Progenitor cell of endocrine pancreas (in vitro differentiated cells): Measurements from ENCODE around the gene ATAD3A. TPM values are rescaled to one million over a fixed set of nuclear protein-coding genes. Genes with fewer than 3 reads are reported as not detected.

ENCODE experiments used
- DNase-seq: peaks from one replicate; pipeline ENCODE4 v3.0.0; 2021; ENCODE audit warnings: low spot score; ENCODE audit not compliant: unreplicated experiment
- H3K27ac Mint-ChIP-seq: 2 replicates; pipeline ENCODE4 v1.8.0; 2021; ENCODE audit warnings: mild to moderate bottlenecking, moderate library complexity, mixed read lengths
- H3K27me3 Mint-ChIP-seq: 2 replicates; pipeline ENCODE4 v1.8.0; 2021; ENCODE audit warnings: mixed read lengths
- H3K36me3 Mint-ChIP-seq: 2 replicates; pipeline ENCODE4 v1.8.0; 2022; ENCODE audit warnings: mixed read lengths; ENCODE audit not compliant: insufficient read depth
- H3K4me1 Mint-ChIP-seq: 2 replicates; pipeline ENCODE4 v1.8.0; 2021; ENCODE audit warnings: low read depth, mixed read lengths
- H3K4me3 Mint-ChIP-seq: 2 replicates; pipeline ENCODE4 v1.8.0; 2021; ENCODE audit warnings: low read depth, mild to moderate bottlenecking, moderate library complexity, mixed read lengths
- H3K9me3 Mint-ChIP-seq: 2 replicates; pipeline ENCODE4 v1.8.0; 2021; ENCODE audit warnings: low read depth, mixed read lengths
- total RNA-seq: library from RNA; stranded (reverse); gene quantifications from 2 replicates; pipeline ENCODE4 v1.2.1, GENCODE V29; 2021
- TF ChIP-seq, protein P1 (sequence below): fragments of 200-600 bp; sonication (generic); IDR thresholded peaks from one replicate; pipeline ENCODE4 v1.5.0; 2021; ENCODE audit warnings: antibody characterized with exemption, mild to moderate bottlenecking; ENCODE audit not compliant: unreplicated experiment

Gene ATAD3A
- total RNA-seq, 1 donor from 2014 or later, result 37.4 TPM

DNA sequence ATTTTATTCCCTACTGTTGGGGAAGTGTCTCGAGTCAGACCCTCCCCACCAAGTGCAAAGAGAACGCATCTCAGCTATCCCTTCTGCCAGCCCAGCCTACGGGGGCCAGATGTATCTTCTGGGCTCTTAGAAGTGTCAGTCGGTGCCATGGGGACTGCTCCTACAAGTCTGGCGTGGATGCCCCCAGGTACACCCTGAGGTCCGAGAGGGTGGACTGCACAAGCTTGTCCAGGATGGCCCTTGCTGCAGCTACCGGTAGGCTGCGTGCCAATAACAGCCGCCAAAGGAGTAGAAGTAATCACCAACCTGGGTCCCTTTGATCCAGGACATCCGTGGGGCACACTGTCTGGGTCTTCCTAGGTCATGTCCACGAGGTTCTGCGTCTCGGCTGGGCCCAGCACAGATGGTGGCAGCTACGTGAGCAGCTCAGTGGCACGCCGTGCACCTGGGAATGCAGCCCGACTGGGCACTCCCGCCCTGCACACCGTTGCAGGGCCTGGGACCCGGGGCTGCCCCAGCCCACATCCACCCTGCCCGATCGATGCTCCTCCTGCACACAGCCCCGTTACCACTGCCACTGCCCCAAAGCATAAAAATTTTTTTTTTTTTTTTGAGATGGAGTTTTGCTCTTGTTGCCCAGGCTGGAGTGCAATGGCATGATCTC is 71.5 kb downstream of the ATAD3A start:
- TF ChIP-seq, protein P1, sequence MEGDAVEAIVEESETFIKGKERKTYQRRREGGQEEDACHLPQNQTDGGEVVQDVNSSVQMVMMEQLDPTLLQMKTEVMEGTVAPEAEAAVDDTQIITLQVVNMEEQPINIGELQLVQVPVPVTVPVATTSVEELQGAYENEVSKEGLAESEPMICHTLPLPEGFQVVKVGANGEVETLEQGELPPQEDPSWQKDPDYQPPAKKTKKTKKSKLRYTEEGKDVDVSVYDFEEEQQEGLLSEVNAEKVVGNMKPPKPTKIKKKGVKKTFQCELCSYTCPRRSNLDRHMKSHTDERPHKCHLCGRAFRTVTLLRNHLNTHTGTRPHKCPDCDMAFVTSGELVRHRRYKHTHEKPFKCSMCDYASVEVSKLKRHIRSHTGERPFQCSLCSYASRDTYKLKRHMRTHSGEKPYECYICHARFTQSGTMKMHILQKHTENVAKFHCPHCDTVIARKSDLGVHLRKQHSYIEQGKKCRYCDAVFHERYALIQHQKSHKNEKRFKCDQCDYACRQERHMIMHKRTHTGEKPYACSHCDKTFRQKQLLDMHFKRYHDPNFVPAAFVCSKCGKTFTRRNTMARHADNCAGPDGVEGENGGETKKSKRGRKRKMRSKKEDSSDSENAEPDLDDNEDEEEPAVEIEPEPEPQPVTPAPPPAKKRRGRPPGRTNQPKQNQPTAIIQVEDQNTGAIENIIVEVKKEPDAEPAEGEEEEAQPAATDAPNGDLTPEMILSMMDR, result no peak
- no peak for DNase-seq
- Mint-ChIP-seq H3K27ac (no peak overlapping the region), H3K4me3 (no peak overlapping the region), H3K36me3 (no peaks in the 10 kb centered on the region), H3K4me1 (no peaks in the 10 kb centered on the region), H3K9me3 (no peaks in the 10 kb centered on the region), H3K27me3 (peaks cover 50% of the 10 kb centered on the region)

Other genes starting within 250 kb of the ATAD3A start
- 67.0 and 73.6 TPM in 2 replicates for gene UBE2J2, start 238.3 kb upstream of the ATAD3A start, total RNA-seq
- gene SCNN1D, start 231.7 kb upstream of the ATAD3A start, total RNA-seq, result 7.4 and 11.3 TPM in 2 replicates
- gene ACAP3, start 204.2 kb upstream of the ATAD3A start, total RNA-seq, result 111 and 124 TPM in 2 replicates
- 13.8 and 17.9 TPM in 2 replicates for gene PUSL1, start 203.6 kb upstream of the ATAD3A start, total RNA-seq
- 163 and 177 TPM in 2 replicates for gene INTS11, start 187.5 kb upstream of the ATAD3A start, total RNA-seq
- 16.8 and 17.5 TPM in 2 replicates for gene CPTP, start 187.4 kb upstream of the ATAD3A start, total RNA-seq
- gene TAS1R3, start 180.9 kb upstream of the ATAD3A start, total RNA-seq, result 1.1 and 1.2 TPM in 2 replicates
- 60.1 and 63.1 TPM in 2 replicates for gene DVL1, start 162.7 kb upstream of the ATAD3A start, total RNA-seq
- 24.3 and 25.0 TPM in 2 replicates for gene MXRA8, start 153.6 kb upstream of the ATAD3A start, total RNA-seq
- 107 TPM in 2 replicates for gene AURKAIP1, start 137.0 kb upstream of the ATAD3A start, total RNA-seq
- 381 and 386 TPM in 2 replicates for gene CCNL2, start 112.8 kb upstream of the ATAD3A start, total RNA-seq
- gene MRPL20, start 104.9 kb upstream of the ATAD3A start, total RNA-seq, result 104 and 109 TPM in 2 replicates
- 15.1 and 18.1 TPM in 2 replicates for gene ANKRD65, start 90.9 kb upstream of the ATAD3A start, total RNA-seq
- 29.7 and 36.8 TPM in 2 replicates for gene VWA1, start 76.5 kb upstream of the ATAD3A start, total RNA-seq
- gene ATAD3C, start 62.5 kb upstream of the ATAD3A start, total RNA-seq, result 1.6 and 1.9 TPM in 2 replicates
- gene ATAD3B, start 40.4 kb upstream of the ATAD3A start, total RNA-seq, result 36.7 and 42.0 TPM in 2 replicates
- 5.1 and 6.6 TPM in 2 replicates for gene TMEM240, start 28.5 kb downstream of the ATAD3A start, total RNA-seq
- gene SSU72, start 62.7 kb downstream of the ATAD3A start, total RNA-seq, result 114 and 118 TPM in 2 replicates
- gene FNDC10, start 88.0 kb downstream of the ATAD3A start, total RNA-seq, result 2.7 and 4.2 TPM in 2 replicates
- 132 and 144 TPM in 2 replicates for gene MIB2, start 103.3 kb downstream of the ATAD3A start, total RNA-seq
- 4.4 and 5.3 TPM in 2 replicates for gene MMP23B, start 120.0 kb downstream of the ATAD3A start, total RNA-seq
- 26.3 and 28.7 TPM in 2 replicates for gene CDK11B, start 146.8 kb downstream of the ATAD3A start, total RNA-seq
- 118 and 123 TPM in 2 replicates for gene SLC35E2B, start 180.6 kb downstream of the ATAD3A start, total RNA-seq
- 56.1 and 59.4 TPM in 2 replicates for gene CDK11A, start 212.2 kb downstream of the ATAD3A start, total RNA-seq